ENCODE measurements around the gene ABCC3. TPM values are rescaled to one million over a fixed set of nuclear protein-coding genes. Genes with fewer than 3 reads are reported as not detected.

ABCC3 gene
- total RNA-seq, 1 donor from 2014 or later = 5.9 TPM

- DNase-seq = no peak
Measured at GRCh38 chr17:50607522-50608175, 27.0 kb upstream of the ABCC3 start.

DNA sequence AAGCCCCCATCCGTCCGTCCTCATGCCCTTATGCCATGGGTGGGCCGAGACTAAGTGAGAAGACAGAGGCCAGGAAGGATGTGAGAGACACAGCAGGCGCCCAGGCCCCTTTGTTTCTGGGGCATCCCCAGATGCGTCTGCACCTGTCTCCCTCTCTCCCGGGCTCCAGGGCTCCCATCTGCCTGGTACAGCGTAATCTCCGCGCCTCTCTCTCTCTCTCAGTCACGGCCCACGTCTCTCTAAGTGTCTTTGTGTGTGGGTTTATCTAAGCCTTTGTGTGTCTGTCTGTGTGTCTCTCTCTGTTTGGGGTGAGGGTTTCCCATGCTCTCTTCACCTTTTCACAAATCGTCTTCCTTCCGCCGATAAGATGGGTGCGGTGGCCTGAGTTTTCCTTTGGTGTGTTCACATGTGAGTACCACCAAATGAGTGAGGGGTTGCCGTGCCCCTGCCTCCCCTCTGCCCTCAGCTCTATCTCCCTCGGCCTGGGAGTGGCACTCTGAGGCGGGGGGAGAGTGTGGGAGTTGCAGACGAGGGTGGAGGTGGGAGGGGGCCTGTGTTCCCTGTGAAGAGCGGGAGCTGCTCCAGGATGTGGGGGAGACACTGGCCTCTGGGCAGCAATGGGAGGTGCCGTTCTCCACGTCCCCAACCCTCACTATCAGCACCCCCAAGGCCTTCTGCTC is 25.8 kb upstream of the ABCC3 start:
- DNase-seq = no peak

DNA sequence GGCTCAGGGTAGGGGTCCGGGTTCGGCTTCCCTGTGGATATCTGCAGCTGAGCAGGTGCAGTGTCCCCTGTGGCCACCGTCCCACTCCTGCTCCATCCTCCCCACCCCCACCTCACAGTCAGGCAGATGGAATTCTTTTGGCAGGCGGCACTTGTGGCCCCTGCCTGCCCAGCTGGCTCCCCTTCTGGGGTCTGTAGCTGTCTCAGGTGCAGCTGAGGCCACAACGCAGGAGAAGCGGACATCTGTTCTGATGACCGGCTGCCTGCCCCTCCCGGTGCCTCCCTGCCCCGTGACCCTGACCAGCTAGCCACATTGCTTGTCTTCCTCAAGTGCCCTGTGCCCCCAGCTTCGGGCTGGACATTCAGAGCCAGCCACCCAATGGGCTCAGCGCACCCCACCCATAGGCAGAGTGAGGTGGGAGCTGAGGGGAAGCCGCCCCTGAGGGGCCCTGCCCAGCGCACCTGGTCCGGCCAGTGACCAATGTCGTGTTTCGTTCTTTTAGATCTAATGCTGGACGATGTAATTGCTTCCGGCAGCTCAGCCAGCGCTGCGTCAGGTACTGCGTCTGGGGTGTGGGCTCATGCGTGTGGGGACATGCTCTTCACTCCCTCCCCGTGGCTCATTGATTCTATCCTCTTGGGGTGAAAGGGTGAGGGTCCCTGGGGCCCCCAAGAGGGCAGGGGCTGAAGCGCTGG is 25.2 kb upstream of the ABCC3 start:
- no peak for DNase-seq

DNA sequence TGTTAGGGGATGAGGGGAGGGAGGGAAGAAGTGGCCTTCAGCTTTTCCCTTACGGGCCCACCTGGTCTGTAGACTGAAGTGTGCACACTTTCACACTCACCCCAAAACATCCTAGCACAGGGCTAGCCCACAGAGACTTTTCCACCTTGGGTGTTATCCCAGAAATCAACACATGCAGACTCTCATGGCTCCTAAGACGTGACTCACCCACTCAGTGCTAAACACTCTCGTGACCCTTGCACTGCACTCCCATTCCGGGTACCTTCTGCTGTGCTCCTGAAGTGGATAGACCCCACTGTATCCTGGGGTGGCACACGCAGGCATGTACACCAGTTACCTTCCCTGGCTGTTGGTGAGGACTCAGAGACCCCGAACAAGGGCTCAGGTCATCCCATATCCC is 23.0 kb upstream of the ABCC3 start:
- DNase-seq = no peak

- no peak for DNase-seq
Measured at GRCh38 chr17:50612281-50612680, 22.4 kb upstream of the ABCC3 start.

DNA sequence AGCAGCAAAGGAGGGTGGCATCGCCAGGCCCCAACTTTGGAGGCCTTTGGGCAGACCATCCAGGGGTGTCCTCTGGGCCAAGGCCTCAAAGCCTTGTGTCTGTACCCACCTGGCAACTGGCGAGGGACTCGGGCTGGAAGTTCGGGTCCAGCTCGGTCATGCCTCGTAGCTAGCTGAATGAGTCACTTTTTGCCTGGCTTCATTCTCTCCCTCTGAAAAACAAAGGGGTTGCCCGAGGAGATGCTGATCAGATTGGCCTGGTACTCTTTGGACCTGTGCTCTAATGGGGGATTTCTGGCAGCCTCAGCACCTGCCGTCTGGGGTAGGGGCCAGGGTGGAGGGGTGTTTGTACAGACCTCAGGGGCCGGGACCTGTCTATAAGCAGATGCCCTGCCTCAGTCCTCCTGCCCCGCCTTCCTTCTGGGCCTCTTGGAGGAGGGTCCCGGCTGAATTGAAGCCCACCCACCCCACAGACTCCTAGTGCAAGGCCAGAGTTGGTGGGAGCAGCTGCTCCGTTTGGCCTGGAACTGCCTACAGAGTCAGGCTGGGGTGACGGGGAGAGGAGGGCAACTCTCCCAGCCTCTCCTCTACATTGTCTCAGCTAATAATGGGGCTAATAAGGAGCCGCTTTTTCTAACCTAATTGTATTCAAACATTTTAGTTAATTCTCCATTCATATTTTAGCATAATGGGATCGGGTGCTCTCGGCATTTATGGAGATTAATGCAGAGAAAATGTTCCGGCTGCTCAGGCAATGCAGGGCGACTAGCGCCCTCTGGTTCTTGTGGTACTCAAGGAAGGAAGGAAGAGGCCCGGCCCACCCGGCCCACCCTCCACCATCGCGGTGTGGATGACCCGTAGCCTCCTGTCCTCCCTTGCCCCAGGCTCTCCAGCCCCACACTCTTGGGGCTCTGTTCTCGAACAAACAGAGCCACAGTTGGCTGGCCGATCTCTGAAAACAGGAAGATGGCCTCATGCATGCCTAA is 21.4 kb upstream of the ABCC3 start:
- peak; percentile 18 for DNase-seq

DNA sequence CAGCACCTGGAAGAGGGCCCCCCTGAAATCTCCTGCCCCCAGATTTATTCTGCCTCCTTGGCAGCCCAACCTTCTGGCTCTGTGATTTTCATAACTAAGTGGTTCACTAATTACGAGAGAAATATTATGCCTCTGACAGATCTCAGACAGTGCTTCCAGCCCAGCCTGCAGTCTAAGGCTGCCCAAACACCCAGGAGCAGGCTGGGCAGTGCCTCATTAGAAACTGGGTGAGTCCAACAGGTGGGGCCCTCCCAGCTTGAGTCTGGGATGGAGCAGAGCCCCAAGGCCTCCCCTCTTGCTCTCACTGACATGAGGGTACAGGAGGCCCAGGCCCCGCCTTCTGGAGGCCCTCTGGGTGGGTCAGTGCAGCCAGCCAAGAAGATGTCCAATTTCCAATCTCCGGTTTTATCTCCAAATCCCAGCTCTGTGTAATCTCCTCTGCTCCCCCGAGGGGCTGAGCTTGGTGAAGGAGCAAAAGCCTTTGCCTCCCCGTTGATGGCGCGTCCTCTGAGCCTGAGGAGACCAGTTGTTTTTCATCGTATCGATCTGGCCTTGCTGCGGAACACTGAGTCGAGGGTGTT is 20.1 kb upstream of the ABCC3 start:
- no peak for DNase-seq

DNA sequence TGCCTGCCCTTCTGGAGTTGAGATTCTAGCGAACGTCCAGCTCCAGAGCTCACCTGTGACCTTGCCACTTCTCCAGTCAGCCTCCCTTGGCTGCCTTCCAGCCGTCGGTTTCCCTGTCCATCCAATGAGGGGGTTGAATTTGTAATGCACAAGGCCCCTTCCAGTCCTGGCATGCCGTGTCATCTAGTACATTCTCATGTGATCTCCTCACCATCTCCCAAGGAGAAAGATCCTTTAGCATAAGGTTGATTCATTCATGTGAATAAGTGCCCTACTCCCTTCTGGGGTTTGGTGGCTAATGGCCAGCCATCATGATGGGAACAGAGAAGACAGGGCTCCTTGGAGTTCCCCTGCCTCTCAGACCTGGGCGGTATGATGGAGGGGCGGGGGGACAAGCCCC is 18.9 kb upstream of the ABCC3 start:
- no peak for DNase-seq

DNA sequence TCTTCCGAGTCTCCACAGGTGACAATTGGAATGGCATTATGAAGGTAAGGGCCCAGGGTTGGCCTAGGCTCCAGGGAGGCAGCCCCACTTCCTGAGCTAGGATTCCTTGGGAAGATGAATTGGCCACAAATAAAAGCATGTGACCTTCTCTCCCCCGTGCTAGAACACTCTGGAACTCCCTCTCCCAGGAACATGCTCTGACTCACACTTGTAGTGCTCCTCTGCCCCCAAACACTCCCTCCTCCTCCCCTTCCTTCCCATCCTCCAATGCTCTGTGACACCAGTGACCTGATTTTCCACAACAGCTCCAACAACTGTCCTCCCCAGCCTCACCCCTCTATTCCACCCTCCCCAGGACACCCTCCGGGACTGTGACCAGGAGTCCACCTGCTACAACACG is 16.4 kb upstream of the ABCC3 start:
- DNase-seq = no peak

- no peak for DNase-seq
Measured at GRCh38 chr17:50618941-50619340, 15.7 kb upstream of the ABCC3 start.

DNA sequence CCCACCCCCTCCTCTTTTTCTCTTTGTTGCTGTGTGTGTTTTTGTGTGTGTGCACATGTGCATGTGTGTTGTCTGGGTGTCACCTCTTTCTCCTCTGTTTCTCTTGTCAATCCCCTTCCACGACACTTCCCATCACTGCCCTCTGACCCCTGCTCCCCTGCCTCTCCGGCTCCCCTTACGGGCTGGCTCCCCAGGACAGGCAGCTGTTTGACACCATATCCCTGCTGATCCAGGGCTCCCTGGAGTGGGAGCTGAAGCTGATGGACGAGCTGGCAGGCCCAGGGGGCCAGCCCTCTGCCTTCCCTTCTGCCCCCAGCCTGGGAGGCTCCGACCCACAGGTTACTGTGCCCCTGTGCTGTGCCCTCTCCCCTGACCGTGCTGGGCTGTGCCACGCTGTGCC is 15.2 kb upstream of the ABCC3 start:
- DNase-seq = no peak

DNA sequence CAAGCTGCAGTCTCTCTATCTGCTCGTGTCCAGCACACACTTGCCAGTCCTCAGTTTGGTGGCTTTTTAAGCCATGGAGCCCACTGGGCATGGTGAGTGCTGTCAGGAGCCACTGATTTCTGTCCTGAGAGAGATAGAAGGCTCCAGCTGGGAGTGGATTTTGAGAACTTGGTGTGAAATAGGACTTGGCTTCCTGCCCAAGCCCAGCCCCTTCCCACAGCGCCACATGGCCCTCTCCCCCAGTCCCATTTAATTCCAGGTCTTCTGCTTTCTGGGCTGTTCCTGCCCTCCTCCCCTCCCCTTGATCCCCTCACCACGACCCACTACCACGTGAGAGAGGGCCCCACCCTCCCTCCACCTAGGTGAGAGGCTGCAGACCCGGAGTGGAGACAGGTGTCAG is 14.4 kb upstream of the ABCC3 start:
- no peak for DNase-seq

- DNase-seq = no peak
Measured at GRCh38 chr17:50620858-50621257, 13.8 kb upstream of the ABCC3 start.

GRCh38 chr17:50621574-50622031 is 13.1 kb upstream of the ABCC3 start:
- DNase-seq = no peak

DNA sequence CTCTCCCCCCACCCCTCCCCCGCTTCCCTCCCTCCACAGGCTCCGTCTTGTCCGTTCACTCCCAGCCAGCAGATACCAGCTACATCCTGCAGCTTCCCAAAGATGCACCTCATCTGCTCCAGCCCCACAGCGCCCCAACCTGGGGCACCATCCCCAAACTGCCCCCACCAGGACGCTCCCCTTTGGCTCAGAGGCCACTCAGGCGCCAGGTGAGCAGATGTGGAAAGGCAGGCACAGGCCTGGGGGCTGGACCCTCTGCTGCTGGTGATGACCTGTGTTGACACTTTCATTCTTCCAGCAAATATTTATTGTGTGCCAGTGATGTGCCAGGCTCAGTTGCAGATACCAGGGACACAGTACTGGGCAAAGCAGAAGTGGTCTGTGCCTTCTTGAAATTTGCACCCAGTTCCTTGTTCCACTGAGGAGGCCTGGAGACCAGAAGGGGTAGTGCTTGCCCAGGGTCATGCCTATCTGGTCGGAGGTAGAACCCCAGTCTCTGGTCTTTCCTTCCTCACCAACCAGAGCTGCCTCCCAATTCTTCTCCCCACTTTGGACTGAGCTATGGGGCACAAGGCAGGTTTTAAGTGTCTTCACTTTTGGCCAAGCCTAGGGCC is 10.3 kb upstream of the ABCC3 start:
- DNase-seq = no peak

- no peak for DNase-seq
Measured at GRCh38 chr17:50625032-50625871, 9.4 kb upstream of the ABCC3 start.

- DNase-seq = no peak
Measured at GRCh38 chr17:50626037-50626574, 8.6 kb upstream of the ABCC3 start.

DNA sequence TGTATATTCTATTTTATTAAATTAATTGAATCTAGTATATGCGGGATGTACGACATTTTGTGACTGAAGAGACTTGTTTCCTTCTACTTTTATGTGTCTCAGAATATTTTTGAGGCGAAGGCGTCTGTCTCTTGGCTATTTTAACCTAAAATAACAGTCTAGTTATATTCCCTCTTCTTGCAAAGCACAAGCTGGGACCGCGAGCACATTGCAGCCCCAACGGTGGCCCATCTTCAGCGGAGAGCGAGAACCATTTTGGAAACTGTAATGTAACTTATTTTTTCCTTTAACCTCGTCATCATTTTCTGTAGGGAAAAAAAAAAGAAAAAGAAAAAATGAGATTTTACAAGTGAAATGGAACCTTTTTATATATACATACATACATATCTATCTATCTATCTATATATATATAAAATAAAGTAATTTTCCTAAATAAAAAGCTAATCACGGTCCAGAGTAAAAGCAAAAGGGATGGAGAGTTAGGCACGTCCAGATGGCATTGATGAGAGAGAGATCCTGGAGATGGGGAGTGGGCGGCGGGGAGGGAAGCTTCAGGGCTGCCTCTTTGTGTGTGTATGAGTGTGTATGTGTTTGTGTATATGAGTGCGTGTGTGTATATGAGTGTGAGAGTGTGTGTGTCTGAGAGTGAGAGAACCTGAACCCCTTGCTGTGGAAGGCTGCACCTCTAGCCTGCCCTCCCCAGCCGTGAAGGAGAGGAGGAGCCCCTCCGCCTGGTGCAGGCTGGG is 7.5 kb upstream of the ABCC3 start:
- no peak for DNase-seq

- no peak for DNase-seq
Measured at GRCh38 chr17:50627782-50628601, 6.7 kb upstream of the ABCC3 start.
